WERI-Rb-1 (cell line): ENCODE measurements around the gene TPRA1.

Experiments
- DNase-seq: peaks from one replicate; pipeline ENCODE4 v3.0.0-alpha.2; 2020
- H3K27ac ChIP-seq: fragments of 250-450 bp; sonication (Bioruptor Pico); 2 replicates; pipeline ENCODE4 v1.5.1; 2020; ENCODE audit warnings: mild to moderate bottlenecking, moderate library complexity
- H3K27me3 ChIP-seq: fragments of 250-450 bp; sonication (Bioruptor Pico); 2 replicates; pipeline ENCODE4 v1.5.1; 2021; ENCODE audit warnings: mild to moderate bottlenecking, low read depth, moderate library complexity; ENCODE audit not compliant: insufficient read depth, severe bottlenecking
- H3K36me3 ChIP-seq: fragments of 250-450 bp; sonication (Bioruptor Pico); 2 replicates; pipeline ENCODE4 v1.5.1; 2020; ENCODE audit warnings: mild to moderate bottlenecking, moderate library complexity
- H3K4me3 ChIP-seq: 2 replicates; pipeline ENCODE4 v1.5.1; 2011; ENCODE audit warnings: low read depth, mild to moderate bottlenecking, control low read depth, low read length
- H3K9me3 ChIP-seq: fragments of 250-450 bp; sonication (Bioruptor Pico); 2 replicates; pipeline ENCODE4 v1.5.1; 2021; ENCODE audit warnings: mild to moderate bottlenecking, moderate library complexity; ENCODE audit not compliant: severe bottlenecking
- TF ChIP-seq, protein P1 (sequence below): IDR thresholded peaks from 2 replicates; pipeline ENCODE4 v1.5.1; 2011; ENCODE audit warnings: low read depth, mild to moderate bottlenecking, control low read depth, inconsistent platforms, low read length

TPRA1 gene

DNA sequence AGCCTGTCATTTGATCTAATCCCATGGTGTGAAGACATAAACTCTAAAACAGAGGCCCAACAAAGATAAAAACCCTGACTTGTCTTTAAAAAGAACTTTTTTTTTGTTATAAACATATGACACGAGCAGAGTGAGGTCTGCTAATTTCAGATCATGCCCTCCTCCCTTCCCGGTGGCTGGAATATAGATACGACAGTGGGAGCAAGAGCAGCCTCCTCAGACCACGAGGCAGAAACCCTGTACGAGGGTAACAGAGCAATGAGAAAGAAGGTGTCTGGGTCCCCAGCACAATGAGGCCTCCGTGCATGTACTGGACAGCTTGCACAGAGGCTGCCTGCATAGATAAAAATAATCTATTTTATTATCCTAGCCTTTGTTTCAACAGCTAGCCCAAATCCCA is 5.8 kb downstream of the TPRA1 start:
- no peak overlapping the region for H3K27ac ChIP-seq
- no peaks in the 10 kb centered on the region for H3K9me3 ChIP-seq
- TF ChIP-seq, protein P1, sequence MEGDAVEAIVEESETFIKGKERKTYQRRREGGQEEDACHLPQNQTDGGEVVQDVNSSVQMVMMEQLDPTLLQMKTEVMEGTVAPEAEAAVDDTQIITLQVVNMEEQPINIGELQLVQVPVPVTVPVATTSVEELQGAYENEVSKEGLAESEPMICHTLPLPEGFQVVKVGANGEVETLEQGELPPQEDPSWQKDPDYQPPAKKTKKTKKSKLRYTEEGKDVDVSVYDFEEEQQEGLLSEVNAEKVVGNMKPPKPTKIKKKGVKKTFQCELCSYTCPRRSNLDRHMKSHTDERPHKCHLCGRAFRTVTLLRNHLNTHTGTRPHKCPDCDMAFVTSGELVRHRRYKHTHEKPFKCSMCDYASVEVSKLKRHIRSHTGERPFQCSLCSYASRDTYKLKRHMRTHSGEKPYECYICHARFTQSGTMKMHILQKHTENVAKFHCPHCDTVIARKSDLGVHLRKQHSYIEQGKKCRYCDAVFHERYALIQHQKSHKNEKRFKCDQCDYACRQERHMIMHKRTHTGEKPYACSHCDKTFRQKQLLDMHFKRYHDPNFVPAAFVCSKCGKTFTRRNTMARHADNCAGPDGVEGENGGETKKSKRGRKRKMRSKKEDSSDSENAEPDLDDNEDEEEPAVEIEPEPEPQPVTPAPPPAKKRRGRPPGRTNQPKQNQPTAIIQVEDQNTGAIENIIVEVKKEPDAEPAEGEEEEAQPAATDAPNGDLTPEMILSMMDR, result no peak
- DNase-seq, result no peak
- H3K36me3 ChIP-seq, result peaks cover 10% of the 10 kb centered on the region
- no peaks in the 10 kb centered on the region for H3K27me3 ChIP-seq
- no peak overlapping the region for H3K4me3 ChIP-seq

DNA sequence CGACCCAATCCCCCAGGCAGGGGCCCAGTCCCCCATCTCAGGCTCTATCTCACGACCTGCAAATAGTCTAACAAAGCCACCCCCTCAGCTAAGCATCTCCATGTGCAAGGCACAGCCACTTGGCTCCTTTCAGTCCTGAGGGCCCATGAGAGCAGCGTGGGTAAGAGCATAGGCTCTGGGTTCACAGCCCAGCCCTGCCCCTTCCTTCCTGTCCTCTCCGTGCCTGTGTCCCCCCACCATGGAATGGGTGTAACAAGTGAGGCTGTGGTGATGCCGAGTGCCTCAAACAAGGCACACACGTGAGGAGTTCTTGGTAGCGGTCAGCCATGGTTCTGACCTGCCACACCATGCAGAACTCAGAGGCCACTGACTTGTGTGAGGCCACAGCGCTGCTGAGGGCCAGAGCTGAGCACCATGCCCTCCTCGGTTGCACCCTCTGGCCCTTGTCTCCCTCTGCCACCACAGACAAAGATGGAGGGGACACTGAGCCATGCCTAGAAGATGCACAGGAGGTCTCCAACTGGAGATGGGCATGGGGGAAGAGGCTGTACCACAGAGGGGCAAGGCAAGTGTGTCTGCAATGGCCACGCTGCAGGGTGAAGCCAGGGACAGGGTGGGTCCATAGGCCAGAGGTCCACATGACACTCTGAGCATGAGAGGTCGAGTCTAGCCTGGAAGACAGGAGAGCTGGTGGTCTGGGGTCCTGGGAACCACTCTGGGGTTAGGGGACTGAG is 10.0 kb downstream of the TPRA1 start:
- Histone ChIP-seq H3K4me3 (no peak overlapping the region), H3K36me3 (peaks cover 8% of the 10 kb centered on the region), H3K9me3 (no peaks in the 10 kb centered on the region), H3K27me3 (no peaks in the 10 kb centered on the region), H3K27ac (no peak overlapping the region)
- no peak for DNase-seq
- TF ChIP-seq, protein P1, result no peak

DNA sequence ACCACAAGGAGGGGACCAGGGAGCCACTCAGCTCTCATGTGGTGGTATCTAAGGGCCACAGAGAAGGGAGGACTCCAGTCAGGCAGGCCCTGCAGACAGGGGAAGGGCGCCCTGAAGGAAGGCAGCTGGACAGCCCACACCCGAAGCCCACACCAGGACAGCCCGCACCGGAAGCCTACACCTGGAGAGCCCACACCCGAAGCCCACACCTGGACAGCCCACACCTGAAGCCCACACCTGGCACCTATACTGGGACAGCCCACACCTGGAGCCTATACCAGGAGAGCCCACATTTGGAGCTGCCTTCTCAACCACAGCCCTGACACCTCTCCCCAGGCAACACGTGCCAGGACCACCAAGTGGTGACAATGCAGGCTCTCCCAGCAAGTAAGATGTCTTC is 11.7 kb downstream of the TPRA1 start:
- Histone ChIP-seq H3K27ac (no peak overlapping the region), H3K9me3 (no peaks in the 10 kb centered on the region), H3K27me3 (no peaks in the 10 kb centered on the region), H3K36me3 (peaks cover 19% of the 10 kb centered on the region), H3K4me3 (no peak overlapping the region)
- TF ChIP-seq, protein P1, result no peak
- DNase-seq, result no peak

DNA sequence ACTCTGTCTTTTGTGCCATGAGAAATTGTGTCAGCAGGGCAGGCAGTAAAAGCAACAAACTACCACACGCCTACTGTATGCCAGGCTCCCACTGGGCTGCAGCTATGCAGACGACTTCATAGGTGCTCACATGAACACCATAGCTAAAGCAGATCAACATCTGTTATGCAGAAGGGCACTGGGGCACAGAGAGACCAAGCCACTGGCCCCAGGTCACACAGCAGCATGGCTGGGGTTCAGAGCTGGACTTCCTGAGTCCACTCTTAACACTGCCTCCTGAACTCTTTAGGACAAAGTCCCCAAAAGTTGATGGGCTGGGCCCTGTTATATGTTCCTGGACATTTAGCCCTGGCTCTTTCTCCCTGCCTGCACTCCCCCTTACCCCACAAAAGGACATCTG is 12.4 kb downstream of the TPRA1 start:
- H3K36me3 ChIP-seq, result peaks cover 26% of the 10 kb centered on the region
- TF ChIP-seq, protein P1, result no peak

DNA sequence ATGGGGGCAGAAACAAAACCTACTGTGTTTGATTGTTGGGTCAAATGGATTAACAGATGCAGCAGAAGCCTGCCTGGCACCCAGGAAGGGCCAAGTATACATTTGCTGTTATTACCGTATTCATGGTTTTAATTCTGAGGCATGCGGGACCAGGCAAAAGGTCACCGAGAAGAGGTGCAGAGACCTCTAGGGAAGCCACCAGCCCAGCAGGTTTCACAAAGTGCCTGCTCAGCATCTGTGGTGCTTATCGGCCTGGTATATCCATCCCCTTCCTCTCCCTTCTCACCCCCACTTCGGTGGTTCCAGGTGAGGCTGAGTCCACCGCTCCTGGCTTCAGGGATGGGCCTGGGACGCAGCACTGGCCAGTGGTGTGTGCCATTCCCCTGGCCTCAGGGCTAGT is 13.1 kb downstream of the TPRA1 start:
- Histone ChIP-seq H3K27ac (no peak overlapping the region), H3K36me3 (peaks cover 33% of the 10 kb centered on the region), H3K4me3 (no peak overlapping the region), H3K27me3 (no peaks in the 10 kb centered on the region), H3K9me3 (no peaks in the 10 kb centered on the region)
- TF ChIP-seq, protein P1, result no peak
- no peak for DNase-seq

More for the DNA sequence above, 12.4 kb downstream of the TPRA1 start:
- no peak overlapping the region for H3K27ac ChIP-seq
- H3K27me3 ChIP-seq, result no peaks in the 10 kb centered on the region
- no peaks in the 10 kb centered on the region for H3K9me3 ChIP-seq
- no peak overlapping the region for H3K4me3 ChIP-seq
- DNase-seq, result no peak
